ENCODE results near the gene ITPR3. TPM values are rescaled to one million over a fixed set of nuclear protein-coding genes. Genes with fewer than 3 reads are reported as not detected.

ITPR3 gene
- total RNA-seq = 10 to 100 TPM; 29.6 to 33.3 TPM
- 6.0 TPM for polyA plus RNA-seq (2013, experiment 1 of 2)
- 6.6 TPM for polyA plus RNA-seq (2013, experiment 2 of 2)
- long read RNA-seq, experiment 1, partial matches to known transcripts = 6 of 13 reads
- long read RNA-seq, experiment 1, other reads (novel, unspliced or antisense) = 7 of 13 reads
- long read RNA-seq, experiment 2, full-length matches to known transcripts = 4 of 42 reads
- long read RNA-seq, experiment 2, partial matches to known transcripts = 22 of 42 reads
- long read RNA-seq, experiment 2, other reads (novel, unspliced or antisense) = 16 of 42 reads
- long read RNA-seq, experiment 3, partial matches to known transcripts = 21 of 22 reads
- long read RNA-seq, experiment 3, other reads (novel, unspliced or antisense) = 1 of 22 reads
- long read RNA-seq, experiment 4, partial matches to known transcripts = 1 of 1 reads
- long read RNA-seq, experiment 4, other reads (novel, unspliced or antisense) = 0 of 1 reads

DNA sequence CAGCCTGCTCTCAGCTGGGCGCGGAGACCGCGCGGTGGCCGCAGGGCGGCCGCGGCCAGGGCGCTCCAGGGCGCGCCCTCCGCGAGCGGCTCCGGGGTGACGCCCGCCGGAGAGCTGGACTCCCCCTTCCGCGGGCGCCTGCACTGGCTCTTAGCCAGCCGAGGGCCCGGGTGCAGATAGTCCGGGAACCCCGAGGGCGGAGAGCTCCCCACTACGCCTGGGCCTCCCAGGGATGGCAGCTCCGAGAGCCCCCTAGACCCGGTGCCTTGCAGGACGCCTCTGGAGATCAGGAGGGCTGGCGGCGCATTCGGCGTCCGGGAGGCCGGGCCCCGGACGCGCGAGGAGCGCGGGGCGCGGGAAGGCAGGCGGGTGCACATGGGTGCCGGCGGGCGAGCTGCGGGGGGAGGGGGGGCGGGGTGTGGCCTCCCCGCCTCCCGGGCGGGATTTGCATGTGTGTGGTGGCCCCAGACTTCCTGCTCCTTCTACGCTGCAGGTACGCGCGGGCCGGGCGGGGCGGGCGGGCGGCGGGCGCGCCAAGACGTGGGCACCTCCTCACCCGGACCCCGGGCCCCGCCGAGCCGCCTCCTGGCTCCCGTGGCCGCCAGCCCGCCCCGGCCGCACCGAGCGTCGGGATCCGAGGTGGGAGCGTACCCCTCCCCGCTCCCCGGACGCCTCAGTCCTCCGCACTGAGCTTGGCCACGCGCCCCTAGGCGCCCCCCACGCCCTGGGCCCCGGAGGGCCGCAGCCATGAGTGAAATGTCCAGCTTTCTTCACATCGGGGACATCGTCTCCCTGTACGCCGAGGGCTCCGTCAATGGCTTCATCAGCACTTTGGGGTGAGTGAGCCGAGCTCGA lies at the start of gene ITPR3:
ITPR3 (plus strand) TSS at position 467 of the 855 bp plus-strand sequence; CDS start at position 748, 281 bp downstream.
- no peaks in the 10 kb centered on the region for H3K36me3 ChIP-seq (ENCODE audit: control insufficient read depth, insufficient read depth, low read length)
- WGBS, 2 experiments (ENCODE audit: insufficient coverage in 1 of 2, insufficient read length in 1 of 2) = 0% methylated on average over 15 to 99 of the region's 99 CpGs
- no peak for TF ChIP-seq CTCF (conservative IDR thresholded peaks at IDR 0.05)

GRCh38 chr6:33571637-33572316 lies 49.3 kb upstream of the ITPR3 start:
- H3K27ac Mint-ChIP-seq = peak overlapping the region; percentile 85
- WGBS, 2 experiments (ENCODE audit: insufficient coverage in 1 of 2, insufficient read length in 1 of 2) = 86 to 90% methylated on average over 9 to 11 of the region's 11 CpGs
- H3K9ac ChIP-seq (ENCODE audit: extremely low read depth, low read length, poor library complexity, severe bottlenecking) = no peak overlapping the region

More for the DNA sequence above, at the start of gene ITPR3:
- no peaks in the 10 kb centered on the region for H3K9me3 ChIP-seq (ENCODE audit: control insufficient read depth, low read length)
- peaks cover 33% of the 10 kb centered on the region for H3K27me3 ChIP-seq (ENCODE audit: control insufficient read depth, insufficient read depth, low read length, poor library complexity, severe bottlenecking)
- H3K4me3 ChIP-seq (ENCODE audit: low read length) = peak within 1 kb of the TSS; percentile 86
- H3K9ac ChIP-seq (ENCODE audit: extremely low read depth, low read length, poor library complexity, severe bottlenecking) = peak within 1 kb of the TSS; percentile 28
- no peaks in the 10 kb centered on the region for H3K9me3 Mint-ChIP-seq
- peaks cover 33% of the 10 kb centered on the region for H3K4me1 Mint-ChIP-seq
- H3K4me3 Mint-ChIP-seq = peak within 1 kb of the TSS; percentile 79
- H3K36me3 Mint-ChIP-seq (ENCODE audit: low read depth) = peaks cover 7% of the 10 kb centered on the region
- H3K27me3 Mint-ChIP-seq (ENCODE audit: insufficient read depth) = peaks cover 19% of the 10 kb centered on the region
- H3K27ac Mint-ChIP-seq = peak within 1 kb of the TSS; percentile 87
- peak; percentile 83 for DNase-seq
- no peaks in the 10 kb centered on the region for H3K4me1 ChIP-seq (ENCODE audit: control insufficient read depth, insufficient read depth, low read length)
- H3K27ac ChIP-seq (ENCODE audit: low read depth, low read length) = no peak within 1 kb of the TSS

More at GRCh38 chr6:33571637-33572316, 49.3 kb upstream of the ITPR3 start:
- H3K36me3 Mint-ChIP-seq (ENCODE audit: low read depth) = peaks cover 15% of the 10 kb centered on the region
- Histone ChIP-seq H3K27me3 (ENCODE audit: control insufficient read depth, insufficient read depth, low read length, poor library complexity, severe bottlenecking) (no peaks in the 10 kb centered on the region), H3K4me1 (ENCODE audit: control insufficient read depth, insufficient read depth, low read length) (no peaks in the 10 kb centered on the region), H3K27ac (ENCODE audit: low read depth, low read length) (no peak overlapping the region), H3K36me3 (ENCODE audit: control insufficient read depth, insufficient read depth, low read length) (peaks cover 20% of the 10 kb centered on the region), H3K4me3 (ENCODE audit: low read length) (peak overlapping the region; percentile 84), H3K9me3 (ENCODE audit: control insufficient read depth, low read length) (no peaks in the 10 kb centered on the region)
- H3K27me3 Mint-ChIP-seq (ENCODE audit: insufficient read depth) = no peaks in the 10 kb centered on the region
- H3K4me3 Mint-ChIP-seq = peak overlapping the region; percentile 77
- H3K9me3 Mint-ChIP-seq = no peaks in the 10 kb centered on the region
- peaks cover 16% of the 10 kb centered on the region for H3K4me1 Mint-ChIP-seq
- no peak for DNase-seq
- TF ChIP-seq CTCF (conservative IDR thresholded peaks at IDR 0.05) = no peak

Measured in endodermal cell (in vitro differentiated cells).